ENCODE results near the gene SYNE3. TPM values are rescaled to one million over a fixed set of nuclear protein-coding genes. Genes with fewer than 3 reads are reported as not detected.
A peak's percentile ranks its signal among the peaks of the same experiment; 100 is the strongest.

The SYNE3 gene
- polyA plus RNA-seq, 1 donor (not counting 4 experiments of a cell fraction or from before 2014, with no cell fraction given) = 1.0 TPM

- Histone ChIP-seq H3K4me1 (ENCODE audit: control insufficient read depth, extremely low read depth, insufficient read depth, low read length) (peaks cover 34% of the 10 kb centered on the region), H3K4me3 (ENCODE audit: control insufficient read depth in 2 of 3, extremely low read depth in 1 of 3, insufficient read depth in 2 of 3, low read depth in 1 of 3, low read length in 3 of 3) (no peak overlapping the region), H3K9me3 (ENCODE audit: control insufficient read depth, low read depth, low read length) (no peaks in the 10 kb centered on the region), H3K79me2 (ENCODE audit: control insufficient read depth, insufficient read depth, low read length) (peaks cover 22% of the 10 kb centered on the region), H4K20me1 (ENCODE audit: control insufficient read depth, extremely low read depth, insufficient read depth, low read length) (peaks cover 7% of the 10 kb centered on the region), H3K27ac (ENCODE audit: control insufficient read depth, insufficient read depth, low read length) (no peak overlapping the region), H3K9ac (ENCODE audit: control insufficient read depth, extremely low read depth, insufficient read depth, low read length) (no peak overlapping the region), H3K27me3 (ENCODE audit: control insufficient read depth, extremely low read depth, insufficient read depth, low read length) (no peaks in the 10 kb centered on the region), H3K9me1 (ENCODE audit: control insufficient read depth, extremely low read depth, insufficient read depth, low read length) (no peaks in the 10 kb centered on the region), H2AFZ (ENCODE audit: control insufficient read depth, low read length) (no peak overlapping the region), H3K4me2 (ENCODE audit: control insufficient read depth, extremely low read depth, insufficient read depth, low read depth, low read length) (no peak overlapping the region), H3K36me3 (ENCODE audit: control insufficient read depth in 2 of 2, extremely low read depth in 1 of 2, insufficient read depth in 2 of 2, low read length in 2 of 2) (peaks cover 0 to 4% of the 10 kb centered on the region in 2 experiments)
- FAIRE-seq (no peak), DNase-seq (ENCODE audit: low read depth, low spot score) (no peak)
- no peak for TF ChIP-seq EZH2 (IDR thresholded peaks at IDR 0.05; ENCODE audit: low read length)
- TF ChIP-seq CTCF (optimal IDR thresholded peaks at IDR 0.05 in 1 of 3, IDR thresholded peaks at IDR 0.05 in 1 of 3, conservative IDR thresholded peaks at IDR 0.05 in 1 of 3; ENCODE audit: extremely low read depth in 1 of 3, insufficient read depth in 2 of 3, low read length in 3 of 3) = no peak
- dilution Hi-C loops (cut with MboI; ENCODE audit: extremely low pct_ligation_motif_present, low sequenced_read_pairs) = no loop called here
Observed at GRCh38 chr14:95525999-95526398, 9.5 kb upstream of the SYNE3 start.

- Histone ChIP-seq H3K36me3 (ENCODE audit: control insufficient read depth in 2 of 2, extremely low read depth in 1 of 2, insufficient read depth in 2 of 2, low read length in 2 of 2) (no peaks in the 10 kb centered on the region), H3K4me1 (ENCODE audit: control insufficient read depth, extremely low read depth, insufficient read depth, low read length) (peaks cover 33% of the 10 kb centered on the region), H3K9ac (ENCODE audit: control insufficient read depth, extremely low read depth, insufficient read depth, low read length) (no peak overlapping the region), H4K20me1 (ENCODE audit: control insufficient read depth, extremely low read depth, insufficient read depth, low read length) (no peaks in the 10 kb centered on the region), H3K79me2 (ENCODE audit: control insufficient read depth, insufficient read depth, low read length) (peaks cover 12% of the 10 kb centered on the region), H3K4me3 (ENCODE audit: control insufficient read depth in 2 of 3, extremely low read depth in 1 of 3, insufficient read depth in 2 of 3, low read depth in 1 of 3, low read length in 3 of 3) (no peak overlapping the region), H3K27ac (ENCODE audit: control insufficient read depth, insufficient read depth, low read length) (peak overlapping the region; percentile 76), H3K9me3 (ENCODE audit: control insufficient read depth, low read depth, low read length) (no peaks in the 10 kb centered on the region), H3K9me1 (ENCODE audit: control insufficient read depth, extremely low read depth, insufficient read depth, low read length) (no peaks in the 10 kb centered on the region), H3K27me3 (ENCODE audit: control insufficient read depth, extremely low read depth, insufficient read depth, low read length) (no peaks in the 10 kb centered on the region), H2AFZ (ENCODE audit: control insufficient read depth, low read length) (no peak overlapping the region), H3K4me2 (ENCODE audit: control insufficient read depth, extremely low read depth, insufficient read depth, low read depth, low read length) (peak overlapping the region; percentile 83)
- TF ChIP-seq EZH2 (IDR thresholded peaks at IDR 0.05; ENCODE audit: low read length) (no peak), CTCF (optimal IDR thresholded peaks at IDR 0.05 in 1 of 3, IDR thresholded peaks at IDR 0.05 in 1 of 3, conservative IDR thresholded peaks at IDR 0.05 in 1 of 3; ENCODE audit: extremely low read depth in 1 of 3, insufficient read depth in 2 of 3, low read length in 3 of 3) (no peak)
- DNase-seq (ENCODE audit: low read depth, low spot score) = no peak
- dilution Hi-C loops (cut with MboI; ENCODE audit: extremely low pct_ligation_motif_present, low sequenced_read_pairs) = no loop called here
- peak; percentile 62 for FAIRE-seq
Observed at GRCh38 chr14:95524706-95525512, 8.5 kb upstream of the SYNE3 start.
